H7 (cell line): ENCODE measurements around the gene SGCA. TPM values are rescaled to one million over a fixed set of nuclear protein-coding genes. Genes with fewer than 3 reads are reported as not detected.

Source experiments
- DNase-seq: peaks from one replicate; pipeline ENCODE4 v3.0.0; 2012
- H3K27me3 ChIP-seq: 2 replicates; pipeline ENCODE4 v1.6.0; 2011; ENCODE audit warnings: mild to moderate bottlenecking, low read length; ENCODE audit not compliant: control insufficient read depth, insufficient read depth
- H3K36me3 ChIP-seq: replicated peaks from 2 replicates; pipeline ENCODE4 v1.5.1; 2011; ENCODE audit warnings: low read length; ENCODE audit not compliant: control insufficient read depth, insufficient read depth
- H3K4me3 ChIP-seq: 2 replicates; pipeline ENCODE4 v1.5.1; 2011; ENCODE audit warnings: low read depth, mild to moderate bottlenecking, control low read depth, low read length, moderate library complexity; ENCODE audit not compliant: insufficient read depth
- total RNA-seq: library from RNA; depleted of rRNA; stranded (reverse); fragments of >200 nt; shearing (Covaris generic); gene quantifications from 2 replicates; pipeline ENCODE4 v1.2.3, GENCODE V29; 2014

Gene SGCA
- total RNA-seq, 1 experiment from 2014 or later = 0.52 TPM

DNA sequence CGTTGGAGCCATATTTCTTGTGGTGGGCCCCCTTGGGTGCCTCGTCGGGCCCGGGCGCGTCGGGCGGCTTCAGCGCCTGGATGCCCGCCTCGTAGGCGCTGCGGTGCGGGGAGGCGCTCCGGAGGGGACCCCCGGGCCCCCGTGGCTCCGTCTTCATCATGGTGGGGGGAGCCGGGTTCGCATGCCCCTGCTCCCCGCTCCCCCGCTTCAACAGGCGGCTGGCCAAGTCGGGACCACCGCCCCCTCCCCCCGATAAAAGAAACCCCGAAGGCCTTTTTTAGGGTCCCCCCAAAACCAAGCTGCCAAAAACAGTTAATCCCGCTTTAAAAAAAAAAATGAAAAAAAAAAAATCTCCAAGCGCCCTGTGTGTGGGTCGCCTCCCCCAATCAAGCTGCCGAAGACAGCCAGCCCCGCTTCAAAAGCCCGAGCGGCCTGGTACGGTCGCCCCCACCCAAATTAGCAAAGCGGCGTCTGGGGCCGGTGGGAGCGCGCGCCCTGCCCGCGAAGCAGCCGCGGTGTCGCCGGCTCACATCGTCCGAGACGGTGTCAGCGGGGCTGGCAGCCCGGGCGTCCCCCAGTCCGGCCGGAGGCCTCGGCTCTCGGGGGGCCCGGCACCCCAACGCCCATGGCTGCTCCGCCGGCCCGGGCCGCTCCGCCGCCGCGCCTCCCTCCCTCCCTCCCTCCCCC is 15.3 kb upstream of the SGCA start, which contains the start of gene PPP1R9B:
PPP1R9B (minus strand) TSS at position 324 of the 687 bp plus-strand sequence; CDS start at position 160, 164 bp downstream.
- Histone ChIP-seq H3K4me3 (peak within 1 kb of the TSS; percentile 37), H3K27me3 (peaks cover 20% of the 10 kb centered on the region), H3K36me3 (no peaks in the 10 kb centered on the region)
- DNase-seq = peak; percentile 68

DNA sequence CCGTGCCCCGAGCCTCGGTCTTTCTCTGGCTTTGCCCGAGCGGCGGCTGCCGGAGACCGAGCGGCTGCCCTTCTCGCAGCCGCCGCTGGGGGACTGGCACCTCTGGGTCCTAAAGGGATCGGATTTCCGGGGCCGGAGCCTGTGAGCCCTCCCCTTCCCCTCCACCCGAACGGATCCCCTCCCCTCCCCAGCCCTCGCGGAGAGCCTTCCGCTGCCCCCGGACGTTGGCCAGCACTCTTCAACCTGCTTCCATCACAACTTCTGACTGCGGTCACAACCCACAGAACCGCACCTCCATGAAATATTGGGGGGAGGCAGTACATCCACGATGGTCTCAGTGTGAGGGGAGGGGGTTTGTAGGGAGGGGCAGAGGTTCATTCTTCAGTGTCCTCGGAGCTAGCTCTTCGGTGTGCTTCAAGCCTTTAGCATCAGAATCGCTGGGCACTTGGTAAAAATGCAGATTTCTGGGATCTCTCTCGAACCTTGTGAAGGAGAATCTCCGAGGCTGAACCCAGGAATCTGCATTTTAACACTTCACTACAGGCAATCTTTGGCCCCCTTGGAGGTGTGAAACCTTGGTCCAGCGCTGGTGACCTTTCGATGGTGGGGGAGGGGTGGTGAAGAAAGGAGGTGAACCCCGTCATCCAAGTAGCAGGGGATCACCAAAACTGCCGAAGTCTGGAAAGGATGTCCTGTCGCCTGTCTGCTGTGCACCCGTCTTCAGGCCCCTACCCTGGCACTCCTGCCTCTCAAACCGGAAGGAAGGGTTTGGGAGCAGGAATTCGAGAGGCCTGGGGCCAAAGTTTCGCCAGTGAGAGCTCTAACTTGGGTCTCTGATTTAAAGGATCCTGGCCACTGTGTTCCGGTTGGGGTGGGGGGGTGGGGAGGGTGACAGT is 14.5 kb upstream of the SGCA start:
- H3K36me3 ChIP-seq = no peaks in the 10 kb centered on the region
- H3K27me3 ChIP-seq = peaks cover 20% of the 10 kb centered on the region
- DNase-seq = peak; percentile 98
- H3K4me3 ChIP-seq = peak overlapping the region; percentile 37

DNA sequence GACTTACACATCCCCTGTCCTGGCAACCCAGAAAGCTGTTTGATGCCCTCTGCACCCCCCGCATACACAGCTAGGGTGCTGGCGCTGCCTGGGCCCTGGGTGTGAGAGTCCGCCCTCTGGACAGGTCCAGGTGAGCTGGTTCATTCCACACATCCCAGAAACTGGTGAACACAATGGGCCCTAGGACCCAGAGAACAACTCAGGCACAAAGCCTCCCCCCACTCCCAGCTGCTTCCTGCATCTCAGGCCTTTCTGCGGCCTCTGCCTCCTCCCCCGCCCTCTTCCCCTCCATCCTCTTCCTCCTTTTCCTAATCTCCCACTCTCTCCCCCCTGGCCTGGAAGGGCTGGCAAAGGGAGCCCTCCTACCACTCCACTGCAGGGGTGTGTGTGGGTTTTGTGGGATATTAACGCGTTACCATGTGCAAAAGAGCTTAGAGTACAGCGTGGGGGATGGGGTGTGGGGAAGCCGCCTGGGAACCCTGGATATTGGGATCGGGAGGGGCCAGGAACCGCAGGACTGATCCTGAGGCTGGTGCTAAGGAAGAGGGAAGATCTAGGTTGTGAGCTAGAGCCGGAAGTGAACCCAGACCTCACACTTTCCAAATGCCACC is 13.8 kb upstream of the SGCA start:
- Histone ChIP-seq H3K4me3 (peak overlapping the region; percentile 37), H3K27me3 (peaks cover 20% of the 10 kb centered on the region), H3K36me3 (no peaks in the 10 kb centered on the region)
- DNase-seq = peak; percentile 93

DNA sequence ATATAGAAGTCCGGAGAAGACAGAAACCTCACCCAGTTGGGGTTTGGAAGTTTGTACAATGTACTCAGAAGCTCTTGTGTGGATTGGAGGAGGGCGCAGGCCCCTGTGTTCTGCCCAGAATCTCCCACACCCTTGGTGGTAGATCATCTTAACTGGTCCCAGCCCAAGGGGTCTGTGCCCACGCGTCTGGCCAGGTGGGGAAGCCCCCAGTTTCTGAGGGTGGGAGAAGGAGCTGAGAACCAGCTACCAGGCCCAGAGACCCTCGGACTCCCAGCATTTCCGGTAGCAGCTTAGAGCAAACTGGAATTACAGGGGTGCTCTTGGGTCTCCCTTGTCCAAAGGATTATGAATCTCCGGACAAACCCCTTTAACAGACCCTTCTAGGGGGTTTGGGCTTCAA is 13.1 kb upstream of the SGCA start:
- no peak overlapping the region for H3K4me3 ChIP-seq
- no peaks in the 10 kb centered on the region for H3K36me3 ChIP-seq
- DNase-seq = no peak
- H3K27me3 ChIP-seq = peaks cover 20% of the 10 kb centered on the region

DNA sequence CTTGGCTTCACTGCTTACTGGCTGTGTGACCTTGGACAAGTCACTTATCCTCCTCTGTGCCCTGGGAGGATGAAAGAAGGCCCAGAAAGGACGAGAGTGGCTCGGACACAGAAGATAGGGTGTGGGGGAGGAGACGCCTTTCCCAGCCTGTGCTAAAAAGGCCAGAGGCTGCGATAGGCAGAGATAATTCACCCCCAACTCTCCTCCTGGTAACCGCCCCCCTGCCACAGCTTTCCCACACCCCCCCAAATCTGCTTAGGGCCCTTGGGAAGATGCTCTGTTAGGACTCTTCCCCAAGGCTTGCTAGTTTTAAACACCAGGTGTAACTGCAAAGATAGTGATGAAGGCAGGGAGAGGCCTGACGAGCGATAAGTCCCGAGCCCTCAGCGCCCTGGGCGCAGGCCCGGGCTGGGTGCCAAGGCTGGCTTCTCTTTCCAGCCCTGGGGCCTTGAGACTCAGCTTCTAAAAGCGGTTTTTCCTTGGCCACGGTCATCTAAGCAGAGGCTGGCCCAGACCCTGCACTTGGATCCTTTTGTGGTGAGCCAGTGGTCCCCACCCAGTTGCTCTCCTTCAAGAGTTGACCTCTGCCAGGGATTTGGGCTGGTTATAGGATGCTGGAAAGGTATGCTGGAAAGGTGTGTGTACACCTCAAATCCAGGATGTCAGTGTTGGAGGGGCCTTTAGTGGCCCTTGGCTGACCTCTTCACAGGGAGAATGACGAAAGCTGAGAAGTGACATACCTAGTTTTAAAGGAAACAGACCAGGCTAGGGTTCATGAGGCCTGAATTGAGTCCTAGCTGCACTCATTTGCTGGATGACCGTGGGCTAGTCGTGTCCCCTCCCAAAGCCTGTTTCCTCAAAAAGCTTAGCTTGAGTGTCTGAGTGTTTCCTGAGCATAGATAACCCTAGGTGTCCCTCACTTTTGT is 11.9 kb upstream of the SGCA start:
- Histone ChIP-seq H3K27me3 (peaks cover 16% of the 10 kb centered on the region), H3K4me3 (no peak overlapping the region), H3K36me3 (no peaks in the 10 kb centered on the region)
- no peak for DNase-seq

DNA sequence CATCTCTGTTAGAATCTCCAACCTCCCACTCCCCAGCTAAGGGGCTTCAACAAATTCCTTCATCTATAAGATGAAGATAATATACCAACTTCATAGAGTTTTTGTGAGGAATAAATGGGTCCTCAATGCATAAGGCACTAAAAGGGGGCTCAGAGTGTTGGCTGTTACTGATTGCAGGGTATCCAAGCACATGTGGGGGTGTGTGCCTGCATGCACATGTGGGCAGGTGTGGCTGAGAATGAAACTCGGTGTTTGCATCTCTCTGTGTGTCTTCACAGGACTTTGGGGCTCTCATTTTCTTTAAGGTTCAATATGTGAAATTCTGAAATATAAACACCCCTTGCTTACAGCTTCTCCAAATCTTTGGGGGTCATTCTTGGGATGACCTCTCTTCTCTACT is 11.2 kb upstream of the SGCA start:
- DNase-seq = no peak
- Histone ChIP-seq H3K27me3 (peaks cover 9% of the 10 kb centered on the region), H3K36me3 (no peaks in the 10 kb centered on the region), H3K4me3 (no peak overlapping the region)

DNA sequence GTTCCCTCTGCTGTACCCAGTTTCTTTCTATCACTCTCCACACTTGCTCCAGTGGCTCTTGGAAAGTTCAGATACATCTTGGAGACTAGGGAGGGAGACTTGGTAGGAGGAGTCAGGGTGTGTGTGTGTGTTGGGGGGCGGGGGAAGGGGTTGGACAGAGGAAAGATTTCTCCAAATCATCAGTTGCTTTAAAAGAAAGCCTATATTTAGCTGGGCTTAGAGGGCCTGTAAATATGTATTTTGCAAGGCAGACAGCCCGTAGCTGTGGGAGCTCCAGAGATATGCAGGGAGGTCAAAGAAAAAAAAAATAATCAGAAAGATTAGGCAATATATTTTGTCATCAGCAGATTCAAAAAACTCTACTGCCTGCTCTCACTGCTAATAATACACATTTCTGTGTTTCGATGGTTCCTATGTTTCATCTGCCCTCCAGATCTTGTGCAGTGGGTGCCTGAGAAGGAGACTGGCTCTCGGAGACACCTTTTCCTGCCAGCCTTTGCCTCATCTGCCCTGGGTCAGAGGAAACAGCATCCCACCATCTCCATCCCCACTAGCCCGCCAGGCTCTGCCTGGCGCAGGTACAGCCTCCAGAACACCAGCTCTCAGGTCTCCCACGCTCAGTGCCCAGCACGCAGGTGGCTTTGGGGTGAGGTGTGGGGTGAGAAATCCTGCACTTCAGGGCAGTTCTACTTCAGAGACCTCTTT is 10.5 kb upstream of the SGCA start:
- Histone ChIP-seq H3K27me3 (peaks cover 3% of the 10 kb centered on the region), H3K36me3 (no peaks in the 10 kb centered on the region), H3K4me3 (no peak overlapping the region)
- peak; percentile 47 for DNase-seq

DNA sequence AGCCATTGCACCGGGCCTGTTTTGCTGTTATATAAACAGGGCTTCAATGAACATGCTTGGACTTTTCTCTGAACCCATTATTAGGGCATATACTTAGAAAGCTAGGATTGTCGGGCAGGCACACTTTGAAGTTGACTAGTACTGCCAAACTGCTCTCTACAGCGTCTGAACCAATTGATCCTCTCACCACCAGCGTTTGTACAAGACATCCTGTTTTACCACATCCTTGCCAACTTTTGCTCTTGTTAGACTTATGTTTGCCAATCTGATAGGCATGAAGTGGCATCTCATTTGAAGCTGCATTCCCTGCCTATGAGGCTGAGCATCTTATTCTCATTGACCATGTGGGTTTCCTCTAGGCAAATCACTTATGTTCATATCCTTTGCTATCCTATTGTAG is 7.9 kb upstream of the SGCA start:
- peaks cover 2% of the 10 kb centered on the region for H3K27me3 ChIP-seq
- DNase-seq = no peak
- H3K4me3 ChIP-seq = no peak overlapping the region
- H3K36me3 ChIP-seq = no peaks in the 10 kb centered on the region

DNA sequence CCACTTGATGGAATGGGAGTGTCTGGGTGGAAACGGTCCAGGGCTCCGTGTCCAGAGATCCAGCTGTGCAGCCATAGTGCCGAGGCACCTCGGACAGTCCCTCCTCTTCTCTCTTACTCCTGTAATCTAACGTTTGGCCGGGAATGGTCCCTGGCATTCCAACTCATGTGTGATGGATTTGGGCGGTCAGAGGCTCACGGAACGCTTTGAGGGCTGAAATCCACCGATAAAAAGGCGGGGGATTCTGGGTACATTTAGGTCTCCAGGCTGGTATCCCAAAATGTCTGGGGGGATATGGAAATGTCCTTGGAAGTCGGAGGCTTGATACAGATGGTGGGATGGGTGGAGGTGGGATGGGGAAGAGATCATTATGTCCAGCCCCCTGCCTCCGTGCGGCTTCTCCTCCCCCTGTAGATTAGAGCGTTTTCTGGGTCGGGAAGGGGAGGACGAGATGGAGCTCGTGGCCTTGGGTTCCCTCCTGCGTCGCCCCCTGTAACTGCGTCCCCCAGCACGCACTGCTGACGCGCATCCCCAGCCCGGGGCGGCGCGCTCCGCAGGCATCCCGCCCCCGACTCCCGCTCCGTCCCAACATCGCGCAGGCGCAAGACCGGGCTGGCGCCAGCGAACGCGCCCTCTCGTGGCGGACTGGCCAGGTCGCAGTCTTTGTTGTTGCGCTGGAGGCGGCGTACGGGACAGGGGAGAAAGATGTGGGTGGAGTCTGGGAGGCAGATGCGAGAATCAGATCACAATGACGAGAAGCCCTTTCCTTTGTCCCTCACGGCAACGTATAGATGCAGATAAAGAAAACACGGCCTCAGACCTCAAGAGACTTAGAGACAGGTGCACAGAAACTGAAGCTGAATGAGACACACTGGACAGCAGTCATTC is 4.5 kb upstream of the SGCA start:
- Histone ChIP-seq H3K36me3 (no peaks in the 10 kb centered on the region), H3K27me3 (peaks cover 2% of the 10 kb centered on the region), H3K4me3 (peak overlapping the region; percentile 52)
- peak; percentile 100 for DNase-seq

DNA sequence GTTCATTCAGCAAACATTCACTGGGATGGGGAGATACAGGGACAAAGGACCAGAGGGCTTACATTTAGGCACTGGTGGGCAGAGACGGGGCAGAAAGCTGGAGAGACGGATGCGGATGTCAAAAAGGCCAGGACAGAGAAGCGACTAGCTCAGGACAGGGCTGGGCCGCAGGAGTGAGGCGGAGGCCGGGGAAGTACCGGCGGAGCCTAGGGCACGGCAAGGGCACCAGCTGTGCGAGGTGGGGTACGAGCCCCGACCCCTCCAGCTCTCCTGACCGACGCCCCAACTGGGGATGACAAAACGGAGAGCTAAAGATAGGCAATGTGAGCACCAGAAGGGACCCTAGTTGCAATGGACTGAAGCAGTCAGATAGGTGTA is 3.9 kb upstream of the SGCA start:
- DNase-seq = peak; percentile 73
- Histone ChIP-seq H3K36me3 (no peaks in the 10 kb centered on the region), H3K4me3 (0 out of 2 replicates have a peak overlapping the region, but pooled peaks have one; percentile 5), H3K27me3 (peaks cover 2% of the 10 kb centered on the region)

DNA sequence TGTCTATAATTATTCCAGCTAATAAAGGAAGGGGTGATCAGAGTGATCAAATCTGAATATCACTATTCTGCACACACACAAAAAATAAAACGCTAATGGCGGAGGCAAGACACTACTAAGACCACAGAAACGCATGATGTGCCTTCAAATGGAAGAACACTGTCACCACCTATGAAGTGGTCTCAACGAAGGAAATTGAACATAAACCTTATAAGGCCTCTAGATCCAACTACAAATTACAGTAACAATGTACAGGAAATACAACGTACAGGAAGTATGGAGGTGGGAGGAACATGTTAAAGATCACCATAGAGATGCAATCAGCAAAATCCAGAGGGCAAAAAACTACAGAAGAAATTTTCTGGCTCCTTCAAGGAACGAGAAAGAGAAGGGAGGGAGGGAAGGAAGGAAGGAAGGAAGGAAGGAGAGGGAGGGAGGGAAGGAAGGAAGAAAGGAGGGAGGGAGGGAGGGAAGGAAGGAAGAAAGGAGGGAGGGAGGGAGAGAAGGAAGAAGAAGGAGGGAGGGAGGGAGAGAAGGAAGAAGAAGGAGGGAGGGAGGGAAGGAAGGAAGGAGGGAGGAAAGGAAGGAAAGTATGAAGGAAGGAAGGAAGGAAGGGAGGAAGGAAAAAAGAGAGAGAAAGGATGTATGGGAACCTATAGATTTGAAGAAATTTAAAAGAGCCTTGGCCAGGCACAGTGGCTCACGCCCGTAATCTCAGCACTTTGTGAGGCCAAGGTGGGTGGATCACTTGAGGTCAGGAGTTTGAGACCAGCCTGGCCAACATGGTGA is 3.1 kb upstream of the SGCA start:
- Histone ChIP-seq H3K4me3 (no peak overlapping the region), H3K36me3 (no peaks in the 10 kb centered on the region), H3K27me3 (peaks cover 2% of the 10 kb centered on the region)
- DNase-seq = no peak
